A549 (cell line): Measurements from ENCODE around the gene NSUN6.
"Not testable (repeated sequence)": the region's sequence is repeated elsewhere in the genome, so short reads cannot be mapped to it uniquely, and the experiment has no call there.

Experiments
- CBX8 ChIP-seq: fragments of 200-600 bp; sonication (generic); IDR thresholded peaks from 2 replicates; pipeline ENCODE4 v1.6.1; 2016
- EP300 ChIP-seq, 2 experiments: fragments of >200 bp; sonication (Bioruptor Twin); formaldehyde crosslinking; IDR thresholded peaks; 2 replicates in 1 of 2; 3 replicates in 1 of 2; pipeline ENCODE4 v1.6.1; 2016 to 2017
- KDM1A ChIP-seq: fragments of 200-600 bp; sonication (generic); IDR thresholded peaks from 2 replicates; pipeline ENCODE4 v1.6.1; 2016; ENCODE audit warnings: low read depth, mild to moderate bottlenecking
- KDM5A ChIP-seq: fragments of 200-600 bp; sonication (generic); IDR thresholded peaks from 2 replicates; pipeline ENCODE4 v1.6.1; 2016; ENCODE audit warnings: antibody characterized with exemption, mild to moderate bottlenecking
- MAX ChIP-seq: IDR thresholded peaks from 2 replicates; pipeline ENCODE4 v1.6.1; 2012
- NR3C1 ChIP-seq: fragments of >200 bp; sonication (Bioruptor Twin); formaldehyde crosslinking; IDR thresholded peaks from 3 replicates; pipeline ENCODE4 v1.6.1; 2017
- POLR2A ChIP-seq: IDR thresholded peaks from 2 replicates; pipeline ENCODE4 v1.6.1; 2012; ENCODE audit warnings: mild to moderate bottlenecking, low read length
- RAD21 ChIP-seq, 2 experiments: fragments of >200 bp in 1 of 2; sonication (Bioruptor Twin) in 1 of 2; formaldehyde crosslinking in 1 of 2; IDR thresholded peaks in 1 of 2; conservative IDR thresholded peaks in 1 of 2; 2 replicates in 1 of 2; 3 replicates in 1 of 2; pipeline ENCODE4 v1.6.1; 2012 to 2018; ENCODE audit warnings: inconsistent platforms in 1 of 2
- TF ChIP-seq, protein P1 (sequence below): fragments of >200 bp; sonication (Bioruptor Twin); formaldehyde crosslinking; IDR thresholded peaks from 3 replicates; pipeline ENCODE4 v1.5.1; 2016

DNA sequence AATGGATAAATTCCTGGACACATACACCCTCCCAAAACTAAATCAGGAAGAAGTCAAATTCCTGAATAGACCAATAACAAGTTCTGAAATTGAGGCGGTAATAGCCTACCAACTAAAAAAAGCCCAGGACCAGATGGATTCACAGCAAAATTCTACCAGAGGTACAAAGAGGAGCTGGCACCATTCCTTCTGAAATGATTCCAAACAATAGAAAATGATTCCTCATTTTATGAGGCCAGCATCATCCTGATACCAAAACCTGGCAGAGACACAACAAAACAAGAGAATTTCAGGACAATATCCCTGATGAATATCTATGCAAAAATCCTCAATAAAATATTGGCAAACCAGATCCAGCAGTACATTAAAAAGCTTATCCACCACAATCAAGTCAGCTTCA lies 60.2 kb downstream of the NSUN6 start:
- TF ChIP-seq POLR2A; RAD21 (conservative IDR thresholded peaks at IDR 0.05 in 1 of 2, IDR thresholded peaks at IDR 0.05 in 1 of 2); EP300 (IDR thresholded peaks at IDR 0.05); NR3C1; KDM1A; CBX8; KDM5A; MAX: not testable (repeated sequence)
- TF ChIP-seq, protein P1, sequence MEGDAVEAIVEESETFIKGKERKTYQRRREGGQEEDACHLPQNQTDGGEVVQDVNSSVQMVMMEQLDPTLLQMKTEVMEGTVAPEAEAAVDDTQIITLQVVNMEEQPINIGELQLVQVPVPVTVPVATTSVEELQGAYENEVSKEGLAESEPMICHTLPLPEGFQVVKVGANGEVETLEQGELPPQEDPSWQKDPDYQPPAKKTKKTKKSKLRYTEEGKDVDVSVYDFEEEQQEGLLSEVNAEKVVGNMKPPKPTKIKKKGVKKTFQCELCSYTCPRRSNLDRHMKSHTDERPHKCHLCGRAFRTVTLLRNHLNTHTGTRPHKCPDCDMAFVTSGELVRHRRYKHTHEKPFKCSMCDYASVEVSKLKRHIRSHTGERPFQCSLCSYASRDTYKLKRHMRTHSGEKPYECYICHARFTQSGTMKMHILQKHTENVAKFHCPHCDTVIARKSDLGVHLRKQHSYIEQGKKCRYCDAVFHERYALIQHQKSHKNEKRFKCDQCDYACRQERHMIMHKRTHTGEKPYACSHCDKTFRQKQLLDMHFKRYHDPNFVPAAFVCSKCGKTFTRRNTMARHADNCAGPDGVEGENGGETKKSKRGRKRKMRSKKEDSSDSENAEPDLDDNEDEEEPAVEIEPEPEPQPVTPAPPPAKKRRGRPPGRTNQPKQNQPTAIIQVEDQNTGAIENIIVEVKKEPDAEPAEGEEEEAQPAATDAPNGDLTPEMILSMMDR, result not testable (repeated sequence)
